Glomerular visceral epithelial cell (primary cell): ENCODE results near the gene BST1.
"Not testable (repeated sequence)": the region's sequence is repeated elsewhere in the genome, so short reads cannot be mapped to it uniquely, and the experiment has no call there.

Experiments
- DNase-seq: peaks from one replicate; pipeline ENCODE4 v3.0.0-alpha.2; 2016; ENCODE audit errors: extremely low spot score

Gene BST1

DNA sequence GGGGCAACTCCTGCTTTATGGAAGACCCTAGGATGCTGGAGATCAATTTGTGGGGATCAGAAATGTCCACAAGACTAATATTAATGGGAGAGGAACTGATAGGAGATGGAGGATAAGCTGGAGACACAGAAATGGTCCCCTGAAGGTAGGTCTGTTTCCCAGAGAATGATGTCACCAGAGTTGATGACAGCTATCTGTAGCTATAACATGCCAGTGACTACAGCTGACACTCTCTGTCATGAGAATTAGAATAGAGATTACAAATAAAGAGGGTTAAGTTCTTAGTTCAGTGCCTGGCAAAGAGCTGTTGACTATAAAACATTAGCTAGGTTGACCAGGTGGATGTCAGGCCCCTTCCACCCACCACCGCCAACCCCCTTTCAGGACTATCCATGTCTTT is 9.3 kb downstream of the BST1 start:
- no peak for DNase-seq

- DNase-seq = peak; percentile 25
Observed at GRCh38 chr4:15714141-15714540, 11.3 kb downstream of the BST1 start.

GRCh38 chr4:15714646-15715435 is 12.0 kb downstream of the BST1 start:
- no peak for DNase-seq

- no peak for DNase-seq
Observed at GRCh38 chr4:15716115-15716514, 13.2 kb downstream of the BST1 start.

GRCh38 chr4:15717086-15717485 is 14.2 kb downstream of the BST1 start:
- DNase-seq = no peak

- no peak for DNase-seq
Observed at GRCh38 chr4:15717657-15718416, 15.0 kb downstream of the BST1 start.

DNA sequence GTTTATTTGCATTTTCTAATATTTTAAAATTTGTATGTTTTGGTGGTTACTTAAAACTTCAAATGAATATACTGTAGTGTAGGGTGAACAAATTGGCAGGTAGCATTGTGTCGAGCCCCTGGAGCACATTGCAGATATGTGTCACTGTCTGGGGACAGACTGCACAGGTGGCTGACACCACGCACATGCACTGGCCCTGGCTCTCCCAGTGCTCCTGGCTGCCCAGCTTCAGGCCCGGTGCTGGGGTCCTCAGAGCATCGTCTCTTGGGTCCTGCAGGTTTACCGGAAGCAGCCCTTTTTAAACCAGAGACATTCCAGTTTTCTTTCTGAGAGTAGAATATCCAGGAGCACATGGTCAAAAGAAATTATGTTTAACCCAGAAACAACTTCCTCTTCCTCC is 15.6 kb downstream of the BST1 start:
- DNase-seq = no peak

- DNase-seq = no peak
Observed at GRCh38 chr4:15718959-15719358, 16.1 kb downstream of the BST1 start.

DNA sequence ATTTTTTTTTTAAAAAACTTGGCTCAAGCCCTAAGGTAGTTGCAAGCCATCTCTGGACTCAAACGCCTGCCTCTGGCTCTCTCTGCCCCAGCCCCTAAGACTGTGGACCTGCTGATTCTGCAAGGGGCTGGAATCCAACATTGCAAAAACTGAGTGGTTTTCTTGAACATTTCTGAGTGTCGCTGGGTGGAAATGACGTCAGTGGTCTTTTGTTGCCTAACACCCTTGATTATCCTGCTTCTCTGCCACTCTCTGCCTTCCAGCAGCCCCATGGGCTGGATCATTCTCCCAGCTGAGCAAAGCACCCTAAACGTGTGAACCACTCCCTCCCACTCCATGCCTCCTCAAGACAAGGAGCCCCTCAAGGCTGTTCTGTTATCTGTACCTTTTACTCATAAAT is 16.6 kb downstream of the BST1 start:
- DNase-seq = no peak

DNA sequence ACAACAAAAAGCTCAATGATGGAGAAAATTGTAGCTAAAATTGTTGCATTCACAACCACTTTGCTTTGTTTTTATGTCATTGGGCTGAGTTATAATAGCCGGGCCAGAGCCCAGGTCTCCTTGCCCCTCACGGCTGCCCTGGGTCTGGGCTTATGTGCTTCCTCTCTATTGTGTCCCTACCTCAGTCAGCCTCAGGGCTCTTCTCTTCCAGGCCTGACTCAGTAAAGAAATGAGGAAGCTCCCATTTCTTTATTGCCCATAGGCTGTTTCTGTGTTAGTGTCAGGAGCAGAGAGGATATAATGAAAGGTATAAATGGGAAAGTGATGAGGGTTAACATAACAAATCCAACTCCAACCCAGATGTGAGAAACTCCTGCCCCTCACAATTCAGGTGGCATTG is 18.0 kb downstream of the BST1 start:
- no peak for DNase-seq

- no peak for DNase-seq
Observed at GRCh38 chr4:15725608-15726007, 22.7 kb downstream of the BST1 start.

GRCh38 chr4:15729910-15730533 is 27.2 kb downstream of the BST1 start:
- peak; percentile 49 for DNase-seq

DNA sequence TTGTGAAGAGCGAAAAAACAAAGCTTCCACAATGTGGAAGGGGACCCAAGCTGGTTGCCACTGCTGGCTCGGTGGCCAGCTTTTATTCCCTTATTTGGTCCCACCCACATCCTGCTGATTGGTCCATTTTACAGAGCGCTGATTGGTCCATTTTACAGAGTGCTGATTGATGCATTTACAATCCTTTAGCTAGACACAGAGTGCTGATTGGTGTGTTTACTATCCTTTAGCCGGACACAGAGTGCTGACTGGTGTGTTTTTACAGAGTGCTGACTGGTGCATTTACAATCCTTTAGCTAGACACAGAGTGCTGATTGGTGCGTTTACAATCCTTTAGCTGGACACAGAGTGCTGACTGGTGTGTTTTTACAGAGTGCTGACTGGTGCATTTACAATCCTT is 30.2 kb downstream of the BST1 start:
- DNase-seq = not testable (repeated sequence)

GRCh38 chr4:15735536-15735935 is 32.7 kb downstream of the BST1 start:
- no peak for DNase-seq

GRCh38 chr4:15736514-15737050 is 33.7 kb downstream of the BST1 start:
- no peak for DNase-seq

GRCh38 chr4:15737255-15737654 is 34.4 kb downstream of the BST1 start:
- no peak for DNase-seq

GRCh38 chr4:15738877-15739276 is 36.0 kb downstream of the BST1 start:
- no peak for DNase-seq

- DNase-seq = no peak
Observed at GRCh38 chr4:15740764-15741404, 38.0 kb downstream of the BST1 start.

DNA sequence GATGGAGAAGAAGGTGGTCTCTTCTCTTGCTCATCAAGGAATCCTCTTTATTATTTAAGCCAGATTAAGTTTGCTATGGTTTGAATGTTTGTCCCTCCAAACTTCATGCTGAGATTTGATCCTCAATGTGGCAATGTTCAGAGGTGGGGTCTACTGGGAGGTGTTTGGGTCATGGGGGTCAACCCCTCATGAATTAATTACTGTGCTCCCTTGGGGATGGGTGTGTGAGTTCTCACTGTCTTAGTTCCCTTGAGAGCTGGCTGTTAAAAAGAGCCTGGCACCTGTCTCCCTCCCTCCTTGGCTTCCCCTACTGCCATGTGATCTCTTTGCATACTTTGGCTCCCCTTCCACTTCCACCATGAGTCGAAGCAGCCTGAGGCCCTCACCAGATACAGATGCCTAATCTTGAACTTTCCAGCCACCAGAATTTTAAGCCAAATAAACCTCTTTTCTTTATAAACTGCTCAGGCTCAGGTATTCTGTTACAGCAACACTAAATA is 39.3 kb downstream of the BST1 start:
- no peak for DNase-seq

DNA sequence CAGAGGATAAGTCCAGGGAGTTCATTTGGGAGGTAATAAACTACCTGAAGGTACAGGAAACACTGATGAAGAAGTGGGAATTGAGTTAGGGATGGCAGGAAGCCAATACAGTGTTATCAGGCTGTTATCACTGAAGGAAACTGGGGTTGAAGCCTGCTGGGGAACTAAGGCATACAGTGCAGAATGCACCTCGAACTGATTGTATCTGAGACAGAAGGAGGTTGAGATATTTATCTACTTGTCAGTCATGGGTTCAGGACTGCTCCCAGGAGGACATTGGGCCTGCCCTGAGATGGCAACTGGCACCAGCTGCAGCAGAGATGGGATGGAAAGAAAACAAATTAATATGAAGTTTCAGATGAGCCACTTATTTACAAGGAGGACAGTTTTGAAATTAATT is 39.8 kb downstream of the BST1 start:
- DNase-seq = no peak

- no peak for DNase-seq
Observed at GRCh38 chr4:15744016-15744545, 41.2 kb downstream of the BST1 start.

GRCh38 chr4:15746110-15746509 is 43.2 kb downstream of the BST1 start:
- DNase-seq = no peak
